Duodenal mucosa (tissue), 2 donors: ENCODE measurements around the gene CFAP100.

ENCODE experiments used
- H3K27ac ChIP-seq: one replicate; pipeline ENCODE4 v1.7.0; 2013; ENCODE audit warnings: low read depth, low read length
- H3K27me3 ChIP-seq, 2 donors: one replicate each; pipeline ENCODE4 v1.7.0; 2013; ENCODE audit warnings: low read length in 2 of 2, control low read depth in 1 of 2; ENCODE audit not compliant: insufficient read depth in 2 of 2, control insufficient read depth in 1 of 2
- H3K36me3 ChIP-seq, 2 donors: one replicate each; pipeline ENCODE4 v1.7.0; 2013; ENCODE audit warnings: low read length in 2 of 2, control low read depth in 1 of 2; ENCODE audit not compliant: insufficient read depth in 2 of 2, control insufficient read depth in 1 of 2
- H3K4me1 ChIP-seq, 2 donors: one replicate each; pipeline ENCODE4 v1.7.0; 2013; ENCODE audit warnings: low read length in 2 of 2, control low read depth in 1 of 2; ENCODE audit not compliant: insufficient read depth in 2 of 2, control insufficient read depth in 1 of 2
- H3K4me3 ChIP-seq, 2 donors: one replicate each; pipeline ENCODE4 v1.7.0; 2013; ENCODE audit warnings: low read length in 2 of 2, low read depth in 1 of 2
- H3K9ac ChIP-seq, 2 donors: one replicate each; pipeline ENCODE4 v1.7.0; 2013; ENCODE audit warnings: low read length in 2 of 2, low read depth in 1 of 2
- H3K9me3 ChIP-seq, 2 donors: one replicate each; pipeline ENCODE4 v1.7.0; 2013; ENCODE audit warnings: low read length in 2 of 2, control low read depth in 1 of 2; ENCODE audit not compliant: control insufficient read depth in 1 of 2

Gene CFAP100

GRCh38 chr3:126434264-126434590, 39.5 kb downstream of the CFAP100 start:
- H3K9ac ChIP-seq, result no peak overlapping the region
- no peaks in the 10 kb centered on the region for H3K4me1 ChIP-seq
- H3K27me3 ChIP-seq, result no peaks in the 10 kb centered on the region
- no peaks in the 10 kb centered on the region for H3K9me3 ChIP-seq
- no peak overlapping the region for H3K27ac ChIP-seq
- H3K4me3 ChIP-seq, result no peak overlapping the region
- H3K36me3 ChIP-seq, result peaks cover 7 to 29% of the 10 kb centered on the region in 2 donors

- Histone ChIP-seq H3K9ac (no peak overlapping the region), H3K27me3 (no peaks in the 10 kb centered on the region), H3K27ac (no peak overlapping the region), H3K36me3 (peaks cover 7 to 36% of the 10 kb centered on the region in 2 donors), H3K9me3 (no peaks in the 10 kb centered on the region), H3K4me3 (no peak overlapping the region), H3K4me1 (no peaks in the 10 kb centered on the region)
These were observed 40.3 kb downstream of the CFAP100 start for GRCh38 chr3:126434931-126435411.

GRCh38 chr3:126435456-126436315, 41.0 kb downstream of the CFAP100 start:
- peaks cover 7 to 39% of the 10 kb centered on the region in 2 donors for H3K36me3 ChIP-seq
- no peaks in the 10 kb centered on the region for H3K9me3 ChIP-seq
- no peak overlapping the region for H3K4me3 ChIP-seq
- H3K27me3 ChIP-seq, result no peaks in the 10 kb centered on the region
- H3K4me1 ChIP-seq, result no peaks in the 10 kb centered on the region
- no peak overlapping the region for H3K27ac ChIP-seq
- no peak overlapping the region for H3K9ac ChIP-seq

GRCh38 chr3:126436826-126437717, 42.4 kb downstream of the CFAP100 start:
- Histone ChIP-seq H3K27me3 (no peaks in the 10 kb centered on the region), H3K4me3 (no peak overlapping the region), H3K27ac (no peak overlapping the region), H3K36me3 (peaks cover 5 to 48% of the 10 kb centered on the region in 2 donors), H3K4me1 (no peaks in the 10 kb centered on the region), H3K9me3 (no peaks in the 10 kb centered on the region), H3K9ac (no peak overlapping the region)

- H3K4me1 ChIP-seq, result no peaks in the 10 kb centered on the region
- no peak overlapping the region for H3K4me3 ChIP-seq
- H3K36me3 ChIP-seq, result peaks cover 5 to 54% of the 10 kb centered on the region in 2 donors
- H3K27ac ChIP-seq, result no peak overlapping the region
- no peak overlapping the region for H3K9ac ChIP-seq
- no peaks in the 10 kb centered on the region for H3K27me3 ChIP-seq
- H3K9me3 ChIP-seq, result no peaks in the 10 kb centered on the region
These were observed 43.5 kb downstream of the CFAP100 start for GRCh38 chr3:126438186-126438585.

- Histone ChIP-seq H3K27ac (no peak overlapping the region), H3K36me3 (peaks cover 5 to 54% of the 10 kb centered on the region in 2 donors)
These were observed 44.0 kb downstream of the CFAP100 start for GRCh38 chr3:126438746-126439145.

GRCh38 chr3:126439346-126439967, 44.7 kb downstream of the CFAP100 start:
- Histone ChIP-seq H3K4me3 (no peak overlapping the region), H3K4me1 (no peaks in the 10 kb centered on the region), H3K27me3 (no peaks in the 10 kb centered on the region), H3K27ac (no peak overlapping the region), H3K36me3 (peaks cover 5 to 54% of the 10 kb centered on the region in 2 donors), H3K9me3 (no peaks in the 10 kb centered on the region), H3K9ac (no peak overlapping the region)

More at GRCh38 chr3:126438746-126439145, 44.0 kb downstream of the CFAP100 start:
- Histone ChIP-seq H3K4me1 (no peaks in the 10 kb centered on the region), H3K27me3 (no peaks in the 10 kb centered on the region), H3K4me3 (no peak overlapping the region), H3K9ac (no peak overlapping the region), H3K9me3 (no peaks in the 10 kb centered on the region)

- Histone ChIP-seq H3K9me3 (no peaks in the 10 kb centered on the region), H3K36me3 (peaks cover 5 to 53% of the 10 kb centered on the region in 2 donors), H3K27ac (no peak overlapping the region), H3K4me1 (no peaks in the 10 kb centered on the region), H3K27me3 (no peaks in the 10 kb centered on the region), H3K4me3 (no peak overlapping the region), H3K9ac (no peak overlapping the region)
These were observed 45.4 kb downstream of the CFAP100 start for GRCh38 chr3:126439968-126440708.

- H3K4me3 ChIP-seq, result no peak overlapping the region
- no peaks in the 10 kb centered on the region for H3K4me1 ChIP-seq
- H3K36me3 ChIP-seq, result peaks cover 5 to 54% of the 10 kb centered on the region in 2 donors
- H3K9ac ChIP-seq, result no peak overlapping the region
- no peaks in the 10 kb centered on the region for H3K27me3 ChIP-seq
- no peak overlapping the region for H3K27ac ChIP-seq
- H3K9me3 ChIP-seq, result no peaks in the 10 kb centered on the region
These were observed 45.9 kb downstream of the CFAP100 start for GRCh38 chr3:126440709-126440995.
